K562 (cell line): ENCODE measurements around the gene SETSIP. TPM values are rescaled to one million over a fixed set of nuclear protein-coding genes. Genes with fewer than 3 reads are reported as not detected.

ENCODE experiments used
- ATAC-seq: fragments of 200-7000 bp; cut with Tn5 transposase; 3 replicates; pipeline ENCODE4 v1.9.1; 2020; ENCODE audit warnings: moderate library complexity
- BruUV-seq: library from RNA; stranded (reverse); fragments of 400-500 nt; replicated peaks from 2 replicates; lab custom pipeline; 2021; lab: Mats Ljungman, UMichigan
- CTCF ChIA-PET: fragments of 300-600 bp; formaldehyde crosslinking; extraction: SDS; loops from one replicate; lab custom pipeline; 2021; ENCODE audit warnings: low intra/inter-chr PET ratio; lab: Yijun Ruan, JAX
- POLR2A ChIA-PET: fragments of 300-600, 350-650 bp; sonication (Branson Sonifier 250); formaldehyde crosslinking; extraction: SDS; loops from one replicate; lab custom pipeline; 2021; ENCODE audit warnings: antibody characterized with exemption, inconsistent platforms; lab: Yijun Ruan, JAX
- DNase-seq, 4 experiments: peaks; one replicate each; pipeline versions ENCODE4 v3.0.0 to v3.0.0-alpha.2; 2011 to 2018; ENCODE audit warnings: low spot score in 3 of 4, mixed read lengths in 3 of 4; ENCODE audit errors: extremely low read depth in 1 of 4
- FAIRE-seq: peaks from 2 replicates; lab custom pipeline; 2011; peaks lifted over from hg19 to GRCh38; lab: Jason Lieb, UNC
- H2AFZ ChIP-seq: 2 replicates; pipeline ENCODE4 v1.6.0; 2011; ENCODE audit warnings: low read depth, low read length, control low read depth, inconsistent platforms
- H3K27ac ChIP-seq: fragments of 200-600 bp; 3 replicates; pipeline ENCODE4 v1.8.0; 2011; ENCODE audit warnings: low read depth, mild to moderate bottlenecking, control low read depth, inconsistent platforms, low read length, moderate library complexity, mixed read lengths; ENCODE audit errors: extremely low read depth
- H3K27me3 ChIP-seq, 2 experiments: fragments of 300-600 bp in 1 of 2; 2 replicates in 1 of 2; 3 replicates in 1 of 2; pipeline versions ENCODE4 v1.6.0 to v1.8.0; 2011; ENCODE audit warnings: inconsistent platforms in 2 of 2, low read length in 2 of 2, mild to moderate bottlenecking in 1 of 2, mixed read lengths in 1 of 2, moderate library complexity in 1 of 2; ENCODE audit not compliant: control insufficient read depth in 2 of 2, insufficient read depth in 2 of 2
- H3K36me3 ChIP-seq: fragments of 300-600 bp; 3 replicates; pipeline ENCODE4 v1.8.0; 2011; ENCODE audit warnings: mild to moderate bottlenecking, low read length, inconsistent platforms; ENCODE audit not compliant: control insufficient read depth, insufficient read depth
- H3K4me1 ChIP-seq, 2 experiments: fragments of 200-600 bp in 1 of 2; replicated peaks in 1 of 2; 2 replicates in 1 of 2; 3 replicates in 1 of 2; pipeline versions ENCODE4 v1.5.1 to v1.8.0; 2011; ENCODE audit warnings: inconsistent platforms in 2 of 2, low read length in 2 of 2, mild to moderate bottlenecking in 1 of 2, mixed read lengths in 1 of 2, moderate library complexity in 1 of 2; ENCODE audit not compliant: control insufficient read depth in 2 of 2, insufficient read depth in 2 of 2
- H3K4me2 ChIP-seq: 2 replicates; pipeline ENCODE4 v1.6.1; 2011; ENCODE audit warnings: low read length, control low read depth, inconsistent platforms, mixed read lengths; ENCODE audit not compliant: insufficient read depth
- H3K4me3 ChIP-seq: fragments of 200-600 bp; sonication (generic), shearing (Covaris generic); 2 replicates; pipeline ENCODE4 v1.5.1; 2016; ENCODE audit warnings: control low read depth, inconsistent platforms
- H3K79me2 ChIP-seq: fragments of 200-600 bp; 3 replicates; pipeline ENCODE4 v1.8.0; 2011; ENCODE audit warnings: low read length, inconsistent platforms; ENCODE audit not compliant: control insufficient read depth, insufficient read depth
- H3K9ac ChIP-seq, 2 experiments: 2 replicates each; pipeline versions ENCODE4 v1.6.0 to v1.6.1; 2011; ENCODE audit warnings: low read depth in 2 of 2, low read length in 2 of 2, control low read depth in 1 of 2, inconsistent platforms in 1 of 2, mild to moderate bottlenecking in 1 of 2, mixed read lengths in 1 of 2; ENCODE audit not compliant: insufficient read depth in 1 of 2
- H3K9me1 ChIP-seq: one replicate; pipeline ENCODE4 v1.6.0; 2011; ENCODE audit warnings: inconsistent platforms, mild to moderate bottlenecking, low read length, moderate library complexity; ENCODE audit not compliant: control insufficient read depth, insufficient read depth
- H3K9me3 ChIP-seq: replicated peaks from 2 replicates; pipeline ENCODE4 v1.5.1; 2011; ENCODE audit warnings: low read depth, low read length, inconsistent platforms; ENCODE audit not compliant: control insufficient read depth, insufficient read depth
- H4K20me1 ChIP-seq: replicated peaks from 2 replicates; pipeline ENCODE4 v1.6.1; 2011; ENCODE audit warnings: low read length, inconsistent platforms, mixed read lengths; ENCODE audit not compliant: control insufficient read depth, insufficient read depth
- BRCA1 ChIP-seq, 2 experiments: fragments of 450-650 bp in 1 of 2; sonication (generic) in 1 of 2; formaldehyde crosslinking in 1 of 2; IDR thresholded peaks; 2 replicates each; pipeline versions ENCODE4 v1.5.0 to v1.6.1; 2017 to 2020; ENCODE audit warnings: mild to moderate bottlenecking in 1 of 2, missing genetic modification reagents in 1 of 2
- GTF2A2 ChIP-seq: IDR thresholded peaks from 2 replicates; pipeline ENCODE4 v1.6.1; 2016; ENCODE audit warnings: mild to moderate bottlenecking, missing genetic modification characterization, missing compliant biosample characterization
- ILF3 ChIP-seq: fragments of 450-650 bp; IDR thresholded peaks from 2 replicates; pipeline ENCODE4 v1.6.1; 2018; ENCODE audit warnings: antibody characterized with exemption, mild to moderate bottlenecking, moderate library complexity, borderline replicate concordance
- KAT2B ChIP-seq: IDR thresholded peaks from one replicate; pipeline ENCODE4 v1.6.1; 2012; ENCODE audit warnings: low read depth, mild to moderate bottlenecking, control low read depth, inconsistent platforms, low read length, moderate library complexity
- MAFF ChIP-seq: IDR thresholded peaks from 2 replicates; pipeline ENCODE4 v1.6.1; 2012; ENCODE audit warnings: low read length, improper control_type of control experiment
- MAFG ChIP-seq: fragments of 450-650 bp; conservative IDR thresholded peaks from 2 replicates; pipeline ENCODE4 v1.6.1; 2016; ENCODE audit warnings: missing genetic modification characterization, missing compliant biosample characterization
- SAFB2 ChIP-seq: fragments of 200-400 bp; formaldehyde crosslinking; IDR thresholded peaks from 2 replicates; pipeline ENCODE4 v1.6.1; 2018; ENCODE audit warnings: borderline replicate concordance, low read length, low read depth, moderate library complexity; ENCODE audit not compliant: severe bottlenecking
- ZNF431 ChIP-seq: sonication (generic); formaldehyde crosslinking; IDR thresholded peaks from 2 replicates; pipeline ENCODE4 v1.8.0; 2022; ENCODE audit warnings: mild to moderate bottlenecking, missing genetic modification reagents
- WGBS: fragments of 100-300 bp; shearing (Covaris generic); methylation state at CpG from one replicate; pipeline ENCODE4 v1.1.6; 2016; ENCODE audit warnings: low coverage, mixed read lengths; ENCODE audit not compliant: insufficient coverage; ENCODE audit errors: missing lambda C conversion rate; 5-methylcytosine and 5-hydroxymethylcytosine counted together
- in situ Hi-C: fragments of 300-500 bp; cut with MboI; formaldehyde crosslinking; loops from 4 replicates; pipeline ENCODE4 v1.15.0; 2018; ENCODE audit warnings: inconsistent platforms, mixed read lengths
- intact Hi-C: fragments of 100-400 bp; cut with micrococcal nuclease; formaldehyde crosslinking; loops from 2 replicates; pipeline ENCODE4 v1.14.2; 2022
- polyA plus RNA-seq, 8 experiments: library from polyadenylated mRNA; depleted of rRNA in 4 of 8; stranded (reverse) in 5 of 8; unstranded in 3 of 8; fragments of >200 nt; fragmentation: Nextera tagmentation in 2 of 8; fragmentation: Illumina TruSeq in 1 of 8; extraction: Ambion mirVana in 2 of 8; extraction: Trizol in 1 of 8; gene quantifications; 2 replicates each; pipeline versions ENCODE4 v1.2.1 to v1.2.3, GENCODE V29; 2011 to 2014; ENCODE audit warnings: inconsistent platforms in 1 of 8, missing spikeins in 1 of 8
- total RNA-seq, 7 experiments: library from RNA; depleted of rRNA in 6 of 7; stranded (reverse); fragments of >200 nt in 6 of 7; fragmentation: Illumina TruSeq in 2 of 7; extraction: Trizol in 2 of 7; gene quantifications; 2 replicates each; pipeline versions ENCODE4 v1.2.1 to v1.2.3, GENCODE V29; 2011 to 2021; ENCODE audit warnings: low replicate concordance in 1 of 7
- TF ChIP-seq, protein P1 (sequence below): sonication (generic); formaldehyde crosslinking; IDR thresholded peaks from 2 replicates; pipeline ENCODE4 v1.8.0; 2023; ENCODE audit warnings: mild to moderate bottlenecking, missing genetic modification reagents
- TF ChIP-seq, protein P2 (sequence below): fragments of 450-650 bp; conservative IDR thresholded peaks from 2 replicates; pipeline ENCODE4 v1.6.1; 2016; ENCODE audit warnings: missing genetic modification characterization, low read depth, mild to moderate bottlenecking, control low read depth, missing compliant biosample characterization

The SETSIP gene
- total and polyA plus RNA-seq, 9 of the 15 experiments (the other 6 are each of a cell fraction or from before 2014, with no cell fraction given): 0.22 to 0.43 TPM; not detected in 7

DNA sequence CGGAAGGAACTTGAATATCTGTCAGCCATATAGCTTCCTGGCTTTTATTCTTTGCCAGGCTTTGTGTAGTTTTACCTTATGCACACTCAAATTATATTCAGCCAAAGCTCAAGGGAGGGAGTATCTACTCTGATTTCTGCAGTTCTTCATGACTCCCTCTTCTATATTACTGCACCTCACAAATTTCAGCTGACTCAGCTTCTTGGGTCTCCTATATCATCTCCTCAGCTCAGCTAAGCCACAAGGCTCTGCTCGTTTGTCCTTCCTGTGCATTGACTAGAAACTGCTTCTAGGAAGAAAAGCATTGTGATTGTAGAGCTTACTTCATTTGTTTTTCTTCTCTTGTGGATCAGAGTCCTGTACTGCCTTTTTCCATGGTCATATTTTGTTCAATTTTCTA, 42.3 kb upstream of the SETSIP start:
- H3K4me2 ChIP-seq: no peak overlapping the region
- BruUV-seq: no TSS peak
- H2AFZ ChIP-seq: no peak overlapping the region
- H3K9ac ChIP-seq: no peak overlapping the region
- DNase-seq (no peak), ATAC-seq (no peak), FAIRE-seq (no peak)
- no peaks in the 10 kb centered on the region for H3K27me3 ChIP-seq
- in situ Hi-C loops: no loop called here
- H3K4me1 ChIP-seq: no peaks in the 10 kb centered on the region
- no peak overlapping the region for H3K27ac ChIP-seq
- 6% methylated on average over 2 of the region's 2 CpGs for WGBS
- intact Hi-C loops: no loop called here
- no peaks in the 10 kb centered on the region for H4K20me1 ChIP-seq
- H3K4me3 ChIP-seq: no peak overlapping the region
- no peaks in the 10 kb centered on the region for H3K9me1 ChIP-seq
- H3K79me2 ChIP-seq: no peaks in the 10 kb centered on the region
- no peaks in the 10 kb centered on the region for H3K9me3 ChIP-seq
- no peaks in the 10 kb centered on the region for H3K36me3 ChIP-seq
- ChIA-PET CTCF (no interaction called here), POLR2A (interaction anchor here (0.7 to 2.0 kb wide), 2 partner anchors 9 to 16 kb away, joined by 3 to 4 read pairs; no protein-coding TSS in a partner anchor)
- TF ChIP-seq, protein P1, sequence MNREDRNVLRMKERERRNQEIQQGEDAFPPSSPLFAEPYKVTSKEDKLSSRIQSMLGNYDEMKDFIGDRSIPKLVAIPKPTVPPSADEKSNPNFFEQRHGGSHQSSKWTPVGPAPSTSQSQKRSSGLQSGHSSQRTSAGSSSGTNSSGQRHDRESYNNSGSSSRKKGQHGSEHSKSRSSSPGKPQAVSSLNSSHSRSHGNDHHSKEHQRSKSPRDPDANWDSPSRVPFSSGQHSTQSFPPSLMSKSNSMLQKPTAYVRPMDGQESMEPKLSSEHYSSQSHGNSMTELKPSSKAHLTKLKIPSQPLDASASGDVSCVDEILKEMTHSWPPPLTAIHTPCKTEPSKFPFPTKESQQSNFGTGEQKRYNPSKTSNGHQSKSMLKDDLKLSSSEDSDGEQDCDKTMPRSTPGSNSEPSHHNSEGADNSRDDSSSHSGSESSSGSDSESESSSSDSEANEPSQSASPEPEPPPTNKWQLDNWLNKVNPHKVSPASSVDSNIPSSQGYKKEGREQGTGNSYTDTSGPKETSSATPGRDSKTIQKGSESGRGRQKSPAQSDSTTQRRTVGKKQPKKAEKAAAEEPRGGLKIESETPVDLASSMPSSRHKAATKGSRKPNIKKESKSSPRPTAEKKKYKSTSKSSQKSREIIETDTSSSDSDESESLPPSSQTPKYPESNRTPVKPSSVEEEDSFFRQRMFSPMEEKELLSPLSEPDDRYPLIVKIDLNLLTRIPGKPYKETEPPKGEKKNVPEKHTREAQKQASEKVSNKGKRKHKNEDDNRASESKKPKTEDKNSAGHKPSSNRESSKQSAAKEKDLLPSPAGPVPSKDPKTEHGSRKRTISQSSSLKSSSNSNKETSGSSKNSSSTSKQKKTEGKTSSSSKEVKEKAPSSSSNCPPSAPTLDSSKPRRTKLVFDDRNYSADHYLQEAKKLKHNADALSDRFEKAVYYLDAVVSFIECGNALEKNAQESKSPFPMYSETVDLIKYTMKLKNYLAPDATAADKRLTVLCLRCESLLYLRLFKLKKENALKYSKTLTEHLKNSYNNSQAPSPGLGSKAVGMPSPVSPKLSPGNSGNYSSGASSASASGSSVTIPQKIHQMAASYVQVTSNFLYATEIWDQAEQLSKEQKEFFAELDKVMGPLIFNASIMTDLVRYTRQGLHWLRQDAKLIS: no peak
- TF ChIP-seq ZNF431 (CRISPR knock-in tag) (no peak), BRCA1 (IDR thresholded peaks at IDR 0.05) (no peak), BRCA1 (CRISPR knock-in tag; IDR thresholded peaks at IDR 0.05) (no peak), KAT2B (no peak), GTF2A2 (tag) (no peak), MAFF (peak; percentile 92), SAFB2 (no peak), ILF3 (no peak), MAFG (tag) (peak; percentile 86)
- TF ChIP-seq, protein P2, sequence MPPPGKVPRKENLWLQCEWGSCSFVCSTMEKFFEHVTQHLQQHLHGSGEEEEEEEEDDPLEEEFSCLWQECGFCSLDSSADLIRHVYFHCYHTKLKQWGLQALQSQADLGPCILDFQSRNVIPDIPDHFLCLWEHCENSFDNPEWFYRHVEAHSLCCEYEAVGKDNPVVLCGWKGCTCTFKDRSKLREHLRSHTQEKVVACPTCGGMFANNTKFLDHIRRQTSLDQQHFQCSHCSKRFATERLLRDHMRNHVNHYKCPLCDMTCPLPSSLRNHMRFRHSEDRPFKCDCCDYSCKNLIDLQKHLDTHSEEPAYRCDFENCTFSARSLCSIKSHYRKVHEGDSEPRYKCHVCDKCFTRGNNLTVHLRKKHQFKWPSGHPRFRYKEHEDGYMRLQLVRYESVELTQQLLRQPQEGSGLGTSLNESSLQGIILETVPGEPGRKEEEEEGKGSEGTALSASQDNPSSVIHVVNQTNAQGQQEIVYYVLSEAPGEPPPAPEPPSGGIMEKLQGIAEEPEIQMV (tag): no peak
